Midbrain (tissue), 1 donor: ENCODE data around the gene TTC39A.
"Not testable (repeated sequence)": the region's sequence is repeated elsewhere in the genome, so short reads cannot be mapped to it uniquely, and the experiment has no call there.

Experiments used
- DNase-seq: peaks from one replicate; lab custom pipeline; 2025; lab: John Stamatoyannopoulos, UW

TTC39A gene

DNA sequence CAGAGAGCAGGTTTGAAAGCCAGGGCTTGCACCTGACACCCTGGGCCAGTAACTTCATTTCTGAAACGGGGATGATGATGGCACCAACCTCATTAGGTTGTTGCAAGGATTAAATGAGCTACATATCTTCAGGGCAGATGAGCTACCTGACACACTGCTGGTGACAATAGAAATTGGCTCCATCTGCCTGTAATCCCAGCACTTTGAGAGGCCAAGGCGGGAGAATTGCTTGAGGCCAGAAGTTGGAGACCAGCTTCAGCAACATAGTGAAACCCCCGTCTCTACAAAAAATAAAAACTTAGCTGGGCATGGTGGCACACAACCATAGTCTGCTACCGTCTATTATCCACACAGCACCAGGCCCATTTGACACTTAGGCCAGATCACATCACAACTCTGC, 6.3 kb upstream of the TTC39A start:
- DNase-seq: no peak

DNA sequence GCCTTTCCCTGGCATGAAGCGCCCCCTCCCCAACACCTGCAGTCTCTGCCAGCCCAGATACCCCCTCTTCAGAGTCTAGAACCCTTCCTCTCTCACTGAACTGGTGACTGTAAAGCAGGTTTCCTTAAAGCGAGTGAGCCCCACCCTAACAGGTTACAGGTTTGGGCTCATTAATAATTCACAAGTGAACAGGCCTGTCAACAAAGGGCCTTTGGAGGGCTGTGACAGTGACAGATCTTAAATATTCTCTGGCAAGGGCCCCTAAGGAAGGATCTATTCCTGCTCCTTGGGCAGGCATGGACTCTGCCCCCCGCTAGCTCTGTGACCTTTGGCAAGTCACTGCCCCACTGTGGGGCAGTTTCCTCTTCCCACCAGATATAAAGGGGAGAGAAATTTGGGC, 5.6 kb upstream of the TTC39A start:
- DNase-seq: no peak

DNA sequence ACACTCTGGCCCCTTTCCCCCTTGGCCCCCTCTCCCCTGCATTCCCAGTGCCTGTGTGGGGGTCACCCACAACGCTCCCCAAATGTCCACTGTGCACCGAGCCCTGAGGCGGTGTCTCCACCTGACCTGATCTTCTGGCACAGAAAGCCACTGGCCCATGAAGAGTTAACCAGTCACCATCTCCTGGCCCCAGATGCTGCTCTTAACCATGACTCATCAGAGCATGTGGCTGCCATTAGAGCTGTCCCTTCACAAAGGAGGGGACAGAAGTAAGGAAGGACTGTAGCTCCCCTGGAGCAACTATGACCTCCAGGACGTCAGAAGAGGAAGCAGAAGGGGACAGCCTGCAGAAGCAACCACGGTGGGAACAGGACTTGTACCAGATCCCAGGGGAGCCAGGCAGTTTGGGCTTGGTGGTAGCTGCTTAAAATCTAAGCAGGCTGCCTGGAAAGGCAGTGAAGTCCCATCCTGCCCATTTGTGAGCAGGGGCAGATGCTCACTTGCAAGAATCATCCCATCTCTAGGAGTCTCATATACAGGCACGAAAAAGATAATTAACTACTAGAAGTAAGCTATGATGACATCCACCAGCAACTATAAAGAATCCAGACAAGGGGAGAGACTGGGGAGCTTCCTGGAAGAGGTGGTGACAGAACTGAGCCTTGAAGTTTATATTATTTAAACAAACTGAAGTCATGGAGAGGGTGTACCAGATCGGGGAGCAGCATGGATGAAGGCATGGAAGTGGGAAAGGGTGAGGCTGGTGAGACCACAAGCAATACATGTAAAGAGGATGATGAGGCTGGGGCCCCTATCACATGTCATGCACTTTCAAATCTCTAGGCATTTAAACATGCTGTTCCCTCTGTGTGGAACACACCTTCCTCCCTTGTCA, 1.1 kb upstream of the TTC39A start:
- no peak for DNase-seq

DNA sequence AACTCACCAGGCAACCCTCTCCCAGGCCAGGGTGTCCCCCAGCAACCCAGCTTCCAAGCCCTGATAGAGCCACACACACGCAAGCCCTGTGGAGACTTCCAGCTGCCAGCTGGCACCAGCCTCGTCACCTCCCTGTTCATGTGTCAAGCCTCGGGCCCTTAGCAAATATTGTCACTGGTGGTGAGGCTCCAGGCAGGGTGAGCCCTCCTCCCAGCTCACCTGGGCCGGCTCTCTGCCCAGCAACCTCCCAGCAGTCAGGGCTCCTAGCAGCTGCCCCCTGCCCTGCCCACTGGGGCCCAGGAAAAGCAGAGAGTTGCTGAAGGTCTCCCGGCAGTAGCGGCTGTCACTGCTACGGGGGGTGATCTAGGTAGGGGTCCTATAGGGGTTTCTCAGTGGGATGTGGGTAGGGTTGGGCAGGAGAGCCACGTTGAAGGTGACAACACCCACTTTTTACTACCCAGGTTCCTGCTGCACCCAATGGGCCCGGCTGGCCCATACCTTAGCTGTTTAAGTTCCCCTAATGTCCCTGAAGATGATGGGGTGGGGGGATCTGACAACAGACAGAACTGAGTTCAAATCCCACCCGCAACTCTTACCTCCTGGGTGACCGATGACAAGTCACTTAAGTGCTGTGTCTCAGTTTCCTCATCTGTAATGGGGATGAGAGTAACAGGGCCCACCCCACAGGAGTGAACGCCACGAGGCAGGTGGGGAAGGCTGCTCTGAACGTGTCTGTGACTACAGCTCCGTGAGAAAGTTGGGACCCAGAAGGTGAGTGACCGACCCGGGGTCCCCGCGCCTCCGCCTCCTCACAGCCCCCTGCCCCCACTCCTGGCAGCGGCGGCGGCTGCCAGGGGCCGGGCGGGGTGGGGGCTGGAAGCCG, 678 bp downstream of the TTC39A start:
- no peak for DNase-seq

DNA sequence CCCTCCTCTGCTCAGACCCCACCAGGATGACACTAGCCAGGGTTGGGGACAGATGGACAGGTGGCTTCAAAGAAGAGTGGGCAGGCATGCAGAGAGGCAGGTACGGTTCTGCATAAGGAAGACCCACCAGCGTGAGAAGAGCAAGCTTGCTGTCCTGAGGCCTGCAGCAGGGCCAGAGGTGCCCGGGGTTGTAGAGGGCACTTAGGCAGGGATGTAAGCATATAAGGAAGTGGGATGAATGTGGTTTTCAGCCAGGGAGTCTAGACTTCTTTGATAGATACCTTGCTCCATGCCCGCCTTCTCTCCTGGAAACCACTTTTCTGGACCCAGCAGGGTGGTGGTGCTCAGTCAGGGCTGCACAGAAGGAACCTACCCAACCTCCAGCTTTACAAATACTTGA, 1.4 kb downstream of the TTC39A start:
- DNase-seq: no peak

DNA sequence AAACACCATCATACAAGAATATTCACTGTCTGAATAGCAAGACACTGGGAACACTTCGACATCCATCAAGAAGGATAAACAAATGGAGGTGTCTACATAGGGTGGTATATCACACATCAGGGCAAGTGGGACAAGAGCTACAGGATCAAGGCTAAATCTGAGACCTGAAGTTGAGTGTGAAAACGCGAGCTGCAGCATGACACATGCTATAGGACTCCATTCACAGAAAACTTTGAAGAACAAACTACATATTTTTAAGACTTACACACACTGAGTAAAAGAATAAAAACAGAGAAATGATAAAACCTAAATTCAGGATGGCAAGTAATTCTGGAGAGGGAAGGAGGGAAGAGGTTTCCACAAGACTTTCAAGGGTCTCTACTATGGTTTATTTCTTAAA, 2.1 kb downstream of the TTC39A start:
- no peak for DNase-seq

DNA sequence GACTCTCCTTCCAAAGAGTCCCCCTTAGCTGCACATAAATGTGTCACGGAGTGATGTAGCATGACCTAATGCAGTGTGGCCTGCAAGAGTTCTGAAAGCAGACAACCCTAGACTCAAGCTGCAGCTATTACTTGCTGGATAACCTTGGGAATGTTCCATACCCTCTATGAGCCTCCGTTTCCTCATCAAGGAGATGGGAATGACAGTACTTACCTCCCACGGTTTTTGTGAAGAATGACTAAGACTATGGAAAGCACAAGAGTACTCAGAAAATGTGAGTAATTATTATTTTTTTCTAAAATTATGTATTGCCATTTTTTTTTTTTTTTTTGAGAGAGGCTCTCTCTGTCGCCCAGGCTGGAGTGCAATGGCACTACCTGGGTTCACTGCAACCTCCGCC, 3.0 kb downstream of the TTC39A start:
- no peak for DNase-seq

DNA sequence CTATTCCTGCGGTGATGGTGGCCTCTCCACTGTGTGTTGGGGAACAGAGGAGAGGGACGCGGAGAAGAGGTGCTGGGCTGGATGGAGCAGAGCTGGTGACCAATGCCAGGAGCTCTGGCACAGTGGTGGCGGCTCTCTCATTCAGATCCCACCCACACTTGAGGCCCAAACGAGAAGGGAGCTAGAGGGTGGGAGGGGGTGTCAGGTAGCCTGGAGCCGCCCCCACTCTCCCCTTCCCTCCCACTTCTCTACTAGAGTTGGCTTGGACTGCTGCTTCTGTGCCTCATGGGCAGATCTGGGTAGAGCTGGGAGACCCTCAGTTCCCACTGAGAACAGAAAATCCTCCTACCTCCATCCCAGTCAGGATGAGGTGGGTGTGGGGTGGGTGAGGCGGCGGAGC, 3.5 kb downstream of the TTC39A start:
- DNase-seq: no peak

DNA sequence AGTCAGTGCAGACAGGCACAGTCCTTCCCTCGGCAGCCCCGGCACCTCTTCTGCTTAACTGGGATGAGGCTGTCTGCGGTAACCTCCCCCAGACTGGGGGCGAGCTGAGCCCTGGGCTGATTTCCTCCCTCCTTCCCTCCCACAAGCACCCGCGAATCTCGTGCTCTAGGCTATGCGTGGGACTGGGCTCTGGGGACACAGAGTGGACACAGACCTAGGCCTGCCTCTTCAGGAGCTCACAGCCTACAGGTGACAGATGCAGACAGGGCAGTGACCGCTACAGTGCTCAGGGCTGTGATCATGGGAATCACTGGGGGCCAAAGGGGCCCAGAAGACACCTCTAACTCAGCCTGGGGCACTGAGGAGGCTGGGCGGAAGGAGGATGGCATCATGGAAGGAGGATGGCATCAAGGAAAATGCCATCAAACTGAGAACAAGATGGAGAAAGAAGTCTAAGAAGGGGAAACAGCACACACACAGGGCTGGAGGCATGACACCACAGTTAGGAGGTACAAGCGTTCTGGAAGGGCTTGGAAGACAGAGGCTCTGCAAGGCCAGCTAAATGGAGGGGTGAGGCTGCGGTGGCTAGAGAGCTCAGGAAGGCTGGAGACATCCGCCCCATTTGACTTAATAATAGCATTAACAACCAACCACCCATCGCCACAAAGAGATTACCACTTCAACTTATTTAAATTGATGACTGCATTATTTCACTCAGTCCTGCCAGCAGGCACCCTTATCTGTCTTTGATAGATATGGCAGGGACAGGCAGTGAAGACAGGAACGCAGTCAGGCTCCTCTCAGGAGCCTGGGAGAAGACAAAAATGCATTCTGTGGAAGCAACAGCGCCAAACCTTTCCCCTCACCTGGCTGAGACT, 4.2 kb downstream of the TTC39A start:
- DNase-seq: no peak

DNA sequence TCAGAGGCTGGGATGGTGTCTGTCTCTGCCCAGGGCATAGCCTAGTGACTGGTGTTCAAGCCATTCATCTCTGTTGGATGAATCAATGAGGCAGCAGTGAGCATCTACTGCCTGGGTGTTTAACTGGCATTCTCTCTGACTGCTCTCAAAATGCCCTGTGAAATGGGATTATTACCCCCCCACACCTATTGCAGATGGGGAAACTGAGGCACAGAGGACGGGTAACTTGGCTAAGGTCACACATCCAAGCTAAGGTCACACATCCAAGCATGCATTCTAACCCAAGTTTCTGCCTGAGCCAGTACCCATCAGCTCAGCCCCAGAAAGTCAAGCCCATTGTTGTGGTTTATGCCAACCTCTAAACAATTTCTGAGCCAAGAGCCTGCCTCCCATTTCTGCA, 5.0 kb downstream of the TTC39A start:
- no peak for DNase-seq

DNA sequence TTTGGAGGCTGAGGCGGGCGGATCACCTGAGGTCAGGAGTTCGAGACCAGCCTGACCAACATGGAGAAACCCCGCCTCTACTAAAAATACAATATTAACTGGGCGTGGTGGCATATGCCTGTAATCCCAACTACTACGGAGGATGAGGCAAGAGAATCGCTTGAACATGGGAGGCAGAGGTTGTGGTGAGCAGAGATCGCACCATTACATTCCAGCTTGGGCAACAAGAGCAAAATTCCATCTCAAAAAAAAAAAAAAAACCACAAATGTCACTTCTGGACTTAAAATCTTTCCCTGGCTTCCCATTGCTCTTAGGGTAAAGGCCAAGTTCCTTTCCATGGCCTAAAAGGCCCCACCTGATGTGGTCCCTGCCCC, 5.4 kb downstream of the TTC39A start:
- DNase-seq: not testable (repeated sequence)

DNA sequence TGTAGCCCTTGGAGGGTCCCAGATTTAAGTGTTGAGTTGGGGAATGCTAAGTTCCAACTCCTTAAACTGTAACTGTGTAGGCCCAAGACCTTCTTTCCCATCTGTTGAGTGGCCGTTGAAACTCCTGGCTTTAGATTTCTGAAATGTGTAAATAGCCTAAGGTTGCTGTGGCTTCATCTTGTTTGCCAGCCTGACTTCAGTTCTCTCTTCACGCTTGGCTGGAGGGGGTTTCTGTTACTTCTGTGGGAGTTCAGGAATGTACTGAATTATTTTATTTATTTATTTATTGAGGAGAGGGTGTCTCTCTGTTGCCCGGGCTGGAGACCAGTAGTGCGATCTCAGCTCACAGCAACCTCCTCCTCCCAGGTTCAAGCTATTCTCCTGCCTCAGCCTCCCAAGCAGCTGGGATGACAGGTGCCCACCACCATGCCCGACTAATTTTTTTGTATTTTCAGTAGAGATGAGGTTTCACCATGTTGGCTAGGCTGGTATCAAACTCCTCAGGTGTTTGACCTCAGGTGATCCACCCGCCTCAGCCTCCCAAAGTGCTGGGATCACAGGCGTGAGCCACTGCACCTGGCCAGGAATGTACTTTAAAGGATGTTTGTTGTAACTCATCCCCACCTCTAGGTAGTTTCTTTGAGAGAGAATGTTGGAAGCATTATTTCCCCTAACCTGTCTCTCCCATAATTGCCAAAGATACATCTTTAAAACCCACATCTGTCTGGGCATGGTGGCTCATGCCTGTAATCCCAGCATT, 5.9 kb downstream of the TTC39A start:
- DNase-seq: no peak

DNA sequence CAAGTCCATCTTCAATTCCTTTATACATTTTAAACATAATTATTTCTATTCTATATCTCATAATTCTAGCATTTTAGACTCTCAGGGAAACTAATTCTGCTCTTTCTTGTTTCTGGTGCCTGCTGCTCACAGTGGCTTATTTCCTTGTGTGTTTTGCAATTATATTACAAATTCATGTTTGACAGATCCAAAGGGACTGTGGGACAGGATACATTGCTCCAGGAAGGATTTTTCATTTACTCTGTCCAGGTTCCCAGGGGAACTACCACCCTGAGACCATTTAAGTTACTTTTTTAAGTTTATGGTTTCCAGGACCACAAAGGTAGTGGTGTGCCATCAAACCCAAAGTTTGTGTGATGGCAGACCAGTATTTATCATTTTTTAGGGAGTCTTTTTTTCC, 6.6 kb downstream of the TTC39A start:
- no peak for DNase-seq

DNA sequence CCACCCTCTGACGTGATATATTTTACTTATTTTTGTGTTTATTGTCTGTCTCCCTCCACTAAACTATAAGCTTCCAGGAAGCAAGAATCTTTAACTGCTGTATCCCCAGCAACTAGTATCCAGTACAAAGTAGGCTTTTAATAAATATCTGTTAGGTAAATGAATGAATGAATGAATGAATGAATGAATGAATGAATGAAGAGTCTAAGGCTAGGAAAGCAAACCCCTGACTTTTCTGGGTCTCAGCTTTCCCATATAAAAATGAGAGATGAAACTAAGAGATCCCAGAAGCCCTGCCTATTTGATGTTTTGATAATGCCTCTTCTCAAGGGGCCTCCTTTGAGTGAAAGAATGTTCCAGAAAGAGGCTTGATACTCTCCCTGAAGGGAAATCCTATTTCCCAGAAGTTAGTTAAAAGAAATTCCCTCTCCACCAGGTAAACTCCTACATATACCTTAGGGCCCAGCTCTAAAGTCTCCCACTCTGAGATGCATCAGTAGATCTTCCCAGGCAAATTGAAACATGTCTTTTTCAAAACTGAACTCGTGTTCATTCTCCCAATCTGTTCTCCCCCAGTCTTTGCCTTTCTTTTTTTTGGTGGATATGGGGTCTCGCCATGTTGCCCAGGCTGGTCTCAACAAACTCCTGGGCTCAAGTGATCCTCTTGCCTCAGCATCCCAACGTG, 7.8 kb downstream of the TTC39A start:
- no peak for DNase-seq

DNA sequence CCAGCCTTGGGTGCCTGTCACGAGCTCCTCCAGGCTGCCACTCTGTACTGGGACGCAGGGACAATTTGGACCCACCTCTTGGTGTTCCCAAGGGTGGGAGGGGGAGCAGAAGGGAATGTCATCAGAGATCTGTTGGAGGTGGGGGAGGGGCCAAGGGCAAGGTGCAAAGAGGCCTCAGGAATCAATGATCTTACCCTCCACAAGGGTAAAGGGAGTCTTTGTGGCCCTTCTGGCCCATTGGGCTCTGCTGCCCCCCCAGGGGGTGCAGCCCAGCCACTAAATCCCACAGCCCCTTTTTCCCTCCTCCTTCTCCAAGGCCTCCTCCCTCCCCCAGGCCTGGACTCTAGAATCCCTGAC, 8.5 kb downstream of the TTC39A start:
- DNase-seq: no peak

DNA sequence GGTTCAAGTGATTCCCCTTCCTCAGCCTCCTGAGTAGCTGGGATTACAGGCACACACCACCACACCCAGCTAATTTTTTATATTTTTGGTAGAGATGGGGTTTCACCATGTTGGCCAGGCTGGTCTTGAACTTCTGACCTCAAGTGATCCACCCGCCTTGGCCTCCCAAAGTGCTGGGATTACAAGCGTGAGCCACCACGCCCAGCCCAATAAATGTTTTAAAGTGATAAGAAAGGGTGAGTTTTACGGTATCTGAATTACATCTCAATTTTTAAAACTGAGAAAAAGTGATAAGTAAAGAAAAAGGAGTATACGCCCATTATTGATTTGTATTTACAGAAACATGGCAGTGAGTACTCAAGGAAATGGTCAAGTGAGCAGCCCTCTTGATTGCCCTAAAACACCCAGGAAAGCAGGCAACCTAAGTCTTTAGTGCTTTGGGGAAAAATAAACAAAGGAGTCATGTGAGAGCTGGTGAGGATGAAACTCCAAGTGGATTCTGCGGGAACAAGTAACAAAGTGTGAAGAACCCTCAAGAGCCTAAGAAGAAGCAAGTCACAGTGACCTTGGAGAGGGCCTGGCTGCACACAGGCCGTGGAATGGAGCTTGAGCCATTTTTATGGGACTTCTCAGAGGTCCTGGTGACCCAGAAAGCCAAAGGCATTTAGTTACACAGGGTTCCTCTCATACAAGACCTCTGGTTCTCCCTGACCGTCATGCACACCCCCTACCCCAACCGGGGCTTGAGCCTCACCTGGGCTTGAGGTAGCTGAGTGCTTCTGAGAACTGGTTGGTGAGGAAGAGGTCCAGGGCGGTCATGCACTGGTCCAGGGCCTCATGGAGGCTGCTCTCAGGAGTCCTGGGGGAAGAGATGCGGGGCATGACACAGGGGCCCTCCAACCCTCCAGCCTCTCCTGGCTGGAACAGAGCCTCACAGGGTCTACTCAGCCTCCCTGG, 9.1 kb downstream of the TTC39A start:
- DNase-seq: no peak

DNA sequence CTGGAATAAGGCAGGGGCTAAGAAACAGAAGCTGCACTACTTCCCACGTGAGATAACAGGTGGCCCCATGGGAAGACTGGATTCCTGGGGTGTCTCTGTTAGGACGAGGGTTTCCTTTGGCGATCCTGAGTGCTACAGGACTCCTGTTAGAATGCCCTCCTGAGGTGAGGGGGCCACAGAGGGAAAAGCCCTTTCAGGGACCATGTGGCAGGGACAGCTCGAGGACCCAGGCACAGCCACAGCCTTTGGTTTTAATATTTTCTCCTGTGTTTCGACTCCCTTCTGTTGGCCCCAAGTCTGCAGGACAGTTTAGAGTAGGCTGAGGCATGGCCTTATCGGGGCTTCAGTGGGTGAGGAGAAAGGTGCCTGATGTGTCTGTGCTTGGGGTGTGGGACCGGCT, 12.6 kb downstream of the TTC39A start:
- no peak for DNase-seq

DNA sequence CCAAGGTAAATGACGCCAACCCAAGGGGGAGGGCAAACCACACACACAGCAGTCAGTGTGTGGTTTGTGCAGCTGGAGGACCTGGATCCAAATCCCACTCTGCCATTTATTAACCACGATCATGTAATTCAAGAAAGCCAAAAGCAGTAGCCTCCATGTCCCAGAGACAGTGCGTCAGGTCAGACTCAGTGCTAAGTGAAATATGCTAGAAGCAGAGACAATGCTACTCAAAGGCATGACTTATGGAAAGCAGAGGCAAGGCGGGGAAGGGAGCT, 13.6 kb downstream of the TTC39A start:
- DNase-seq: no peak

DNA sequence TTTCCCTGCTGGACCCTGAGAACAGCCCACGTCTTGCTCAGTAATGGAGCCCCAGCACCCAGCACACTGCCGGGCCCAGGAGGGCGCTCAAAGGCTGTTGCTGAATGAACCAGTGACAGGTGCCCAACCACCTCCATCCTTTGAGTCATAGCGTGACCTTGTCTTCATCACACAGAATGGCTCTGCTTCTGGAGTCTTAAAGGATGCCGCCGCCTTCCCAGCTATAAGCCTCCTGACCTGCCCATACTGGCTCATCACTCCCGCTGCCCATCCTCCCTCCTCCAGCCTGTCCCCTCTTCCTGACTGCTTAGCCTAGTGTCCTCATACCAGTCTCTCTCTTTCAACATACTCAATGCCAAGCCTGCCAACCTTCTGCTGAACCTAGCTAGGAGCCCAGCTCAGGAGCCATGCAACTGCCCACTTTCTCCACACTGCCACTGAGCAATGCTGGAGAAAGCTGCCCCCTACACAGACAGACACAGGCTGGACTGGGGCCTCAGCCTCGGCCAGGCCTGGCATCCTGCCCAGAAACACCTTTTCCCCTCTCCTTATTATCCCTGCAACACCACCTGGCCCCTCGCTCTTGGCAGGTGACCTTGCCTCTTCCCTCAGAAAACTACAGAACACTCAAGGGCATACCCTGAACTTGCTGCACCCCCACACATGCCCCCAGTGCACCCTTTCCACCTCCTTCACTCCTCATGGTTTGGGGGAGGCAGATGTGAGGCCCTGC, 14.1 kb downstream of the TTC39A start:
- DNase-seq: no peak
